Activated CD4-positive, alpha-beta T cell treated with anti-CD3 and anti-CD28 coated beads, Interleukin-2, Interleukin-6, amounts not matched to agents 100 ng/mL and 50 ng/mL, durations not matched to agents 16 hours and 8 hours (primary cell): ENCODE data around the gene ZBTB32.
A peak's percentile ranks its signal among the peaks of the same experiment; 100 is the strongest.
"Not testable (repeated sequence)": the region's sequence is repeated elsewhere in the genome, so short reads cannot be mapped to it uniquely, and the experiment has no call there.

ENCODE experiments used
- DNase-seq: peaks from one replicate; pipeline ENCODE4 v3.0.0-alpha.2; 2020

Gene ZBTB32

GRCh38 chr19:35704218-35704617 is at the start of gene ZBTB32:
TSS of gene ZBTB32 (plus strand) at chr19:35704558. CDS start at chr19:35714627, 10,069 bp downstream.
- DNase-seq, result peak; percentile 27

DNA sequence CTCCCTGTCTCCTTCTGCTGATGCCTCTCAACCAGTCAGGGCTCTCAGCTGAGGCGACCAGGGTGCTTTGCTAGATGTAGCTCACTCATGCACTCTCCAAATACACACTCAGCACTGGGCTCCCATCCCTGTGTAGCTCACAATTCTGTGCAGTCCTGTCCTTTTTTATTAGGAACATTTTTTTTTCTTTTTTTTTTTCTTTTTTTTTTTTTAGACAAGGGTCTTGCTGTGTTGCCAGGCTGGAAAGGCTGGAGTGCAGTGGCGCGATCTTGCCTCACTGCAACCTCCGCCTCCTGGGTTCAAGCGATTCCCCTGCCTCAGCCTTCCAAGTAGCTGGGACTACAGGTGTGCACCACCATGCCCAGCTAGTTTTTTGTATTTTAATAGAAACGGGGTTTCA is 49.5 kb upstream of the ZBTB32 start:
- not testable (repeated sequence) for DNase-seq

GRCh38 chr19:35655600-35655999 is 48.8 kb upstream of the ZBTB32 start:
- DNase-seq, result no peak

- DNase-seq, result no peak
These were observed 47.7 kb upstream of the ZBTB32 start for GRCh38 chr19:35656700-35657099.

GRCh38 chr19:35657904-35658700 is 46.3 kb upstream of the ZBTB32 start:
- DNase-seq, result no peak

DNA sequence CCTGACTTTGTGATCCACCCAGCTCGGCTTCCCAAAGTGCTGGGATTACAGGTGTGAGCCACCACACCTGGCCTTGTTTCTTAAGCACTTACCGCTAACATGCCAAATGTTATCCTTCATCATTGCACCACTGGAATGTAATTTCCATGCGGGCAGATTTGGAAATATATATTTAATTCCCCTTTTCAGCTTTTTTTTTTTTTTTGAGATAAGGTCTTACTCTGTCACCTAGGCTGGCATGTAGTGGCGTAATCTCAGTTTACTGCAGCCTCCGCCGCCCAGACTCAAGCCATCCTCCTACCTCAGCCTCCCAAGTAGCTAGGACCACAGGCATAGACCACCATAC is 42.4 kb upstream of the ZBTB32 start:
- DNase-seq, result no peak

GRCh38 chr19:35663981-35664380 is 40.4 kb upstream of the ZBTB32 start:
- no peak for DNase-seq

DNA sequence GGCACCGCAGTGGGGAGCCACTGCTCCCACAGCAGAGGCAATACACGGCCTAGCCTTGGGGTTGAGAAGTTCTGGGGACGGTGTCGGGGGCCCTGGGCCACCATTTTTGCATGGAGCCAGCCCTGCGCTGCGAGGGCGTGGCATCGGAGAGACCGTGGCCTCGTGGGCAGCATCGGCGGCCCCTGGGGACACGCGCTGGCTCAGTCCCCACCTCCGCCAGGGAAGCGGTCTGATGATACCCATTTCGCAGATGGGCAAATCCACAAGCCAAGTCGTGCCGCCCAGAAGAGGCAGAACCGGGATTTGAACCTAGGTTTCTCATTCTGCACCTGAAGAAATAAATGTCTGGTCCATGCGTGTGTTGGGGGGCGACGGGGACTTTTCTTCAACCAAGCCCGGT is 39.2 kb upstream of the ZBTB32 start:
- DNase-seq, result no peak

DNA sequence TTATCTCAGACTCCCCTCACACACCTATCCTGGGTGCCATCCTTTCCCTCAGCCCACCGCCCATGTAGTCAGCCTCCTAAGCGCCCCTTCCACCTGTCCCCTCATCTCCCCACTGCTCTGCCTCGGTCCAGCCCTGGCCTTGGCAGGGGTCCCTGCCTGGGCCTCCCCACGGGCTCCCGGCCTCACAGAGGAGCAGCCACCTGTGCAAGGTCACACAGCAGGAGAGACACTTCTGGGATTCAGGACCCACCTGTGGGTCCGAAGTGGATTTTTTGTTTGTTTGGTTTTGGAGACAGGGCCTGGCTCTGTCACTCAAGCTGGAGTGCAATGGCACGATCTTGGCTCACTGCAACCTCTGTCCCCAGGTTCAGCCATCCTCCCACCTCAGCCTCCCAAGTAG is 38.8 kb upstream of the ZBTB32 start:
- no peak for DNase-seq

- no peak for DNase-seq
These were observed 38.0 kb upstream of the ZBTB32 start, which contains the start of gene UPK1A for GRCh38 chr19:35666251-35666913. TSS of gene UPK1A (plus strand) at chr19:35666517. CDS start at chr19:35666813, 296 bp downstream.

DNA sequence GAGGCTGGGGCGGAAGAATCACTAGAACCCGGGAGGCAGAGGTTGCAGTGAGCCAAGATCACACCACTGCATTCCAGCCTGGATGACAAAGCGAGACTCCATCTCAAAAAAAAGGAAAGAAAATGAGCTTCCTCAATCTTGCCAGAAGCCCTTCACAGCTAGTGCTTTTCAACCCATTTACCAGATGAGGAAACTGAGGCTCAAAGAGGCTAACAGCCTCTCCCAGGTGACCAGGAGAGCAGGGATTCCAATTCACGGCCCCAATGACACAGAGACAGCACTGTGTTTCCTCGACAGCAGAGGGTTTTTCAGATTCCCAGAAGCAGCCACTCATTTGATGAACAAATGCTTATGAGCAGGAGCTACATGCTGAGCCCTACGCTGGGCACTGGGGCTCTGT is 34.8 kb upstream of the ZBTB32 start:
- DNase-seq, result no peak

DNA sequence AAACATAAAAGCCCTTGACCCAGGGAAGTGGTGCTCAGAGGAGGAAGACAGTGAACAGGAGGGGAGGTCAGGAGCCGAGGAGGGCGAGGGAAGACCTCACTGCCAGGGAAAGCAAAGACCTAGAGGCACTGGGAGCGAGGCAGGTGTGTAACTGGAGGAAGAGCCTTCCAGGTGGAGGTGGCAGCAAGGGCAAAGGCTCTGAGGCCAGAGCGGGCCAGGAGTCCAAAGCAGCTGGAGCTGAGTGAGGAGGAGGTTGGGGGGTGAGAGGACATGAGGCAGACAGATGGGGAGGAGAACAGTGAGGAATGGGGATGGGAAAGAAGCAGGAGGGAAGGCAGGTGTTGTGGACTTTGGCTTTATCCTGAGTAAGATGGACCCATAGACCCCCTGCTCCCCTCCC is 34.4 kb upstream of the ZBTB32 start:
- no peak for DNase-seq

GRCh38 chr19:35670686-35671085 is 33.7 kb upstream of the ZBTB32 start:
- no peak for DNase-seq

- DNase-seq, result no peak
These were observed 32.5 kb upstream of the ZBTB32 start for GRCh38 chr19:35671818-35672217.

- DNase-seq, result peak; percentile 81
These were observed 31.1 kb upstream of the ZBTB32 start for GRCh38 chr19:35673121-35673804.

DNA sequence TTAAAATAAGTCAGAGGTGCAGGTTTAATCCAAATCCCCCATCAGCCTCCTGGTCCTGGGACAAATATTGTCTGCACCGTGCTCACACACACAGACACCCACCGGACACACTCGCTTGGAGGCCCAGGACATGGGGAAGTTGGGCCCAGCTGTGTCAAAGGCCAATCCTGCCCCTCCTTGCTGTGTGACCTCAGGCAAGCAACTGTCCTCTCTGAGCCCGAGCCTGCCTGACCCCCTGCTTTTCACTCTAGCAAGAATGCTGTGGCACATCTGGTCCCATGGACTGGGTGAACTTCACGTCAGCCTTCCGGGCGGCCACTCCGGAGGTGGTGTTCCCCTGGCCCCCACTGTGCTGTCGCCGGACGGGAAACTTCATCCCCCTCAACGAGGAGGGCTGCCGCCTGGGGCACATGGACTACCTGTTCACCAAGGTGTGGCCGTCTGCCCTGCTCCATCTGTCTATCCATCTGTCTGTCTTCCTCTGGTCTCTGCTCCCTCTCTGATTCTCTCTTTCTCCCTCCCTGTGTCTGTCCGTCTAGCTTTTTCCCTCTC is 28.7 kb upstream of the ZBTB32 start:
- no peak for DNase-seq

GRCh38 chr19:35689836-35690235 is 14.5 kb upstream of the ZBTB32 start:
- no peak for DNase-seq

DNA sequence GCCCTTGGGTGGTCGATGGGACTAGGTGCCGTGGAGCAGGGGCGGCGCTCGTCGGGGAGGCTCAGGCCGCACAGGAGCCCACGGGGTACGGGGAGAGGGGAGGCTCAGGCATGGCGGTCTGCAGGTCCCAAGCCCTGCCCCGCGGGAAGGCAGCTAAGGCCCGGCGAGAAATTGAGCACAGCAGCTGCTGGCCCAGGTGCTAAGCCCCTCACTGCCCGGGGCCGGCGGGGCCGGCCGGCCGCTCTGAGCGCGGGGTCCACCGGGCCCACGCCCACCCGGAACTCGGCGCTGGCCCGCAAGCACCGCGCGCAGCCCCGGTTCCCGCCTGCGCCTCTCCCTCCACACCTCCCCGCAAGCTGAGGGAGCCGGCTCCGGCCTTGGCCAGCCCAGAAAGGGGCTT is 13.3 kb upstream of the ZBTB32 start:
- DNase-seq, result not testable (repeated sequence)

DNA sequence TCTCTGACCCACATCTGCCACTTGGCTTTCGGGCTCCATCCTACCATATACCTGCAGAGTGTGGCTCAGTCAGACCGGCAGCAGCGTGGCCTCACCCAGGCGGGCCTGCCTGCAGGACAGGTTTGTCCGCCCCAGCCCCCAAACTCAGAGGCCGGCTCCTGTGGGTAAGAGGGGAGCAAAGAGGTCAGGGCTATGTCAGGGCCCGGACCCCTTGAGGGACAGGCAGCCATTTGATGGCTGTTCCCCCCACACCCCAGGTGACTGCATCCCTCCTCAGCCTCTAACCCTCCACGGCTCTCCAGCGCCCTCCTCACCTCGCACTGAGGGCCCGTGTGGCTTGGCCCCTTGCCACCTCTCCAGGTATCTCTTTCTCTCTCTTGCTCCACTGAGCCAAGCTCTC is 12.3 kb upstream of the ZBTB32 start:
- DNase-seq, result no peak

- DNase-seq, result no peak
These were observed 10.9 kb upstream of the ZBTB32 start for GRCh38 chr19:35693422-35693821.

- peak; percentile 96 for DNase-seq
These were observed 10.3 kb upstream of the ZBTB32 start for GRCh38 chr19:35693835-35694599.

DNA sequence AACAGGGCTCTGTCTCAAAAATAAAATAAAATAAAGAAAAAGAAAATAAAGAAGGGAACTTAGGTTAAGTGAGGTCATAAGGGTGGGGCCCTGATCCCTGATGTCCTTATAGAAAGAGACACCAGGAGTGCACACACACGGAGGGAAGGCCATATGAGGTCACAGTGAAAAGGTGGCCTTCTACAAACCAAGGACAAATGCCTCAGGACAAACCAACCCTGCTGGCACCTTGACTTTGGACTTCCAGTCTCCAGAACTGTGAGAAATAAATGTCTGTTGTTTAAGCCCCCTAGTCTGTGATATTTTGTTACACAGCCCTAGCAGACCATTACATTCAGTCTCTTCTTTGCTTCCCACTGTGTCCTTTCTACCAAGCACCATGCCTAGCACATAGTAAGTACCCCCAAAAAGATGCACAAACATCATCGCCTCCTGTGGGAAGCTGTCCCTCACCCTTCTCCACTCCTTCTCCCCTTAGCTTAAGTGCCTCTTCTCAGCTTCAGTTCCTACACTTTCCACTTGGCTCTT is 8.4 kb upstream of the ZBTB32 start:
- DNase-seq, result no peak

DNA sequence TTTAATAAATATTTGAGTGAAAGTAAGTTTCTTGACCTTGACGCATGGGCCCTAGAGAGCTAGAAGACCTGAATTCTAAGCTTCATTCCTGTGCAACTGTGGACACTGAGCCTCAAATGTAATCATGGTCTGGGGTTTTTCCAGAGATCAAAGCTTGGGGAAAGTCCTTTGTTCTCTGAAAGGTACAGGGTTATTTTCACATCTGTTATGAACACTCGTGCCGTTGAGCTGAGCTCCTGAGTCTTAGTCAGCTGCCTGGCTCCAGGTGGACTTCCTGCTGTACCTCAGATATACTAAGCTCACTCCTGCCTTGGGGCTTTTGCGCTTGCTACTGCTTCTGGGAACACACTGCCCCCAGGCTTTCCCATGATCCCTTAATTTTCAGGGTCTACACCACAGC is 7.5 kb upstream of the ZBTB32 start:
- peak; percentile 39 for DNase-seq
